Measurements from ENCODE around the gene FGF5.
"Not testable (repeated sequence)": the region's sequence is repeated elsewhere in the genome, so short reads cannot be mapped to it uniquely, and the experiment has no call there.

FGF5 gene, protein sequence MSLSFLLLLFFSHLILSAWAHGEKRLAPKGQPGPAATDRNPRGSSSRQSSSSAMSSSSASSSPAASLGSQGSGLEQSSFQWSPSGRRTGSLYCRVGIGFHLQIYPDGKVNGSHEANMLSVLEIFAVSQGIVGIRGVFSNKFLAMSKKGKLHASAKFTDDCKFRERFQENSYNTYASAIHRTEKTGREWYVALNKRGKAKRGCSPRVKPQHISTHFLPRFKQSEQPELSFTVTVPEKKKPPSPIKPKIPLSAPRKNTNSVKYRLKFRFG

DNA sequence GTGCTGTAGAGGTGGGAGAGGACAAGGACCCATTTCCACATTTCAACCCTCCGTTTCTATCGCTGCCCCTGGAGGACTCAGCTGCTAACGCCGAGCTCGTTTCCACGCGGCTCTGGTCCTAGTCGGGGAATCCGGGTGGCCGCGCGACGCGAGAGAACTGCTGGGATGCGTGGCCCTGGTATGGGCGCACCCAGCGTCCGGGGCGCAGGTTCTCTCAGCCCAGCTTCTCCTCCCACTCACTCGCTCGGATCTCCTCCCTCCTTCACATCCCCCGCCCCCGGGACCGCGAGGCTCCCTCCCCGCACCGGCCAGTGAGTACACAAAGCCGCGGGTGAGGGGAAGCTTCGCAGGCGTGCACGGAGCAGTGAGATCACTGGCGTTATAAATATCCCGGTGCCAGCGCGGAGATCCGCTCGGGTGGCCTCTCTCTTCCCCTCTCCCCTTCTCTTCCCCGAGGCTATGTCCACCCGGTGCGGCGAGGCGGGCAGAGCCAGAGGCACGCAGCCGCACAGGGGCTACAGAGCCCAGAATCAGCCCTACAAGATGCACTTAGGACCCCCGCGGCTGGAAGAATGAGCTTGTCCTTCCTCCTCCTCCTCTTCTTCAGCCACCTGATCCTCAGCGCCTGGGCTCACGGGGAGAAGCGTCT is at the start of gene FGF5:
Gene FGF5, plus strand, starts transcription at position 412 of the 649 bp plus-strand sequence. Its CDS starts 161 bp downstream, at position 573.
- FAIRE-seq = no peak

DNA sequence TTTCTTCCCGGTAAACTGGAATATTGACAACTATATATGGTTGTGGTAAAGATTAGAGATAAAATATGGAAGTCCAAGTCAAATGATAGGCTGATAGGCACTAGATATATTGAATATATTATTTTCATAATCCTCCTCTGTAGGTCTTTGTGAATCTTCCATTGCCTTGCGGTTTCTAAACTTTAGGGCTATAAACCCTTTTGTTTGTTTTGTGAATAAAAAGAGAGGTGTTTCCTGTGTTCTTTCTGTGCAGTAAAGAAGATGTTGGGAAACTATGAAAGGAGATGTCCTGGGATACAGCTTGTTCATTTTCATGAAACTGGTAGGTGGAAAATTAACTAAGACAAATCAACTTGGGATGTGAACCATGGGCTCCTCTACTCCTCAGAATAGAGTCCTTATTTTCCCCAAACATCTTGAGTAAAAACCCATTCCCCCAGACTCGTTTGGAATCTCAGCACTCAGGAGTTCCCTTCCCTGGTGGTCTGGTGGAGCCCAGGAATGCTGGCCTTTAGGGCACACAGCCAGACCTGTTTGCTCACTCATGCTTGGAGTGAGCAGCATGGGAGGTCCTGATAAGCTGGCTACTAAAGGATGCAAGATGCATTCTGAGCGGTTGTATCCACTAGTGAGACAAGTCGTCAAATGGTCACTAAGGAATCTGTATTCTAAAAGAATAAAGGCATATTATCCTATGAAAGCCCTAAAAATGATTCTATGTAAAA is 47.0 kb upstream of the FGF5 start:
- FAIRE-seq = no peak

DNA sequence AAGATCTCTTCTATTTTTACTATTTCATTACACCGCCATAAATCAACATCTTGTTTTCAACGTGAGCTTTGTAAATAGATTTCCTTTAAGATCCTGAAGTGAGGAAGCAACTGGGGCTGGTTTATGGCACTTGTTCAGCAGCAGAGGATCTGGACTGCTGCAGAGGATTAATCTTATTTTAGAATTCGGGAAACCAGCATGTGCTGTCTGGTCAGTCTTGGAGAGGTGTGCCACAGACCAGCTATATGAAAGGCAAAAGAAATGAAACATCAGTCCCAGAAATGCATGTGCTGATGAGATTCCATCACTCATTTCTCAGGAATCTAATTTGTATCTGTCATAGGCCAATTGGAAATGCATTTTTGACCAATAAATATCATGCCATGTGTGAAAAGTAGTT is 45.8 kb upstream of the FGF5 start:
- FAIRE-seq = no peak

DNA sequence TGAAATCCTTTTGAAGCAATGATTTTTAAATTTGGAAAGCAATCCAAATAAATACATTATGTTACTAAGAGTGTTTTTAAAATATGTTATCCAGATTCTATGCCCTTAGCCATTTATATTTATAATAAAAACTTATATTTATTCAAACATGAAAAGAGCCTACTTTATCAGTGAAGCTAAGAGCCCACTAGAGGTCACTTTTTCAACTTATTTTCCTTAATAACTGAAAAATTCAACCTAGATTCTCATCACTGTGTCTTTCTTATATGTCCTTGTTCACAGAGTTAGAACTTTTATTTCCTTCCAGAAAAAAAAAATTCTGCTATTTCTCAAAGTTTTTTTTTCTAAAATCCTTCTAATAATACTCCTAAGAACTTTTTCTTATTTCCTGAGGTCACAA is 45.3 kb upstream of the FGF5 start:
- no peak for FAIRE-seq

DNA sequence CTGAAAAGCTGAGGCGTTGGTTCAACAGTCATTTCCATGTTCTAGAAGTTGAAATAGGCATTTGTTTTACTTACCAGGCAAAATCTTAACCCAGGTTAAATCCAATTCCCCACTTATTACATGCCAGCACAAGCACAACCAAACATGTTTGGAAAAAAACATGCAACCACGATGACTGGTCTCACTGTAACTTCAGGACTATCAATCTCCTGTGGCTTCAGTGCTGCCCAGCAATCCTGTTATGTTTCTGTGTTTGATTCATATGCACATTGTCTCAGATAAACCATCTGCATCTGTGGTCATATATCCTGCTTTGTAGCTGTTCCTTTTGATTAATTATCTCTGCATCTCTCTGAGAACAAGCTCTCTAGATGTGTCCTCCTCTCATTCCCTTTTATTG is 40.9 kb upstream of the FGF5 start:
- FAIRE-seq = no peak

DNA sequence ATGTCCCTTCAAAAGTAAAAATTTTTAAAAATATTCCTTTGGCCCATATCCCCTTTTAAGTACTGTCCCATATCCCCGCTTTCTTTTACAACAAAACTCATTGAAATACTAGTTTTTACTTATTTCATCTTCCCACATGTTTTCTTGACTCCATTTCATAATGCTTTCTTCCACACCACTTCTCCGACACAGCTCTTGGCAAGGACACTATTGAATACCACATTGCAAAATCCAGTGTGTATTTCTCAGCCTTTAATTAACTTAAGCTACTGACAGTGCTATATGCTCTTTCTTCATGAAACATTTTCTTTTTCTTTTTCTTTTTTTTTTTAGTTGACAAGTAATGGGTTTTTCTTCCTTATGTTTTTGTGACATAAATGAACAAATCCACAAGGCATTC is 40.4 kb upstream of the FGF5 start:
- FAIRE-seq = no peak

DNA sequence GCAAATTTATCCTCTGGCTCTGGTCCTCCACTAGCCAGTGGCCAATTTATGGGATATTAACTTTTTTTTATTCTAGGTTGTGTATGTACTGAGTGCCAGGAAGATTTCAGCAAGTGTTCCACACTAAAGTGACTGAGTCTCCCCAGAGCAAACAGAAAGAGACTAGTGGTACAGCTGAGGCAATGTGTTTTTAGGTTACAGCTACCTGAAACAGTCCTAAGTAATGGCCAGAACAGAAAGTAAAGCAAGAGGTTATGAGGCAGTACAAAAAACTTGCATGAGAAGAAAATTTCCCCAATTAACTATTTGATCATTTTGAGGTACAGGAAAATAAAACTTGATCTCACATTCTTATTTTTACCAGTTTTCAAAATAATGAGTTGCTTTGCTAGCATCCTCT is 38.0 kb upstream of the FGF5 start:
- no peak for FAIRE-seq

DNA sequence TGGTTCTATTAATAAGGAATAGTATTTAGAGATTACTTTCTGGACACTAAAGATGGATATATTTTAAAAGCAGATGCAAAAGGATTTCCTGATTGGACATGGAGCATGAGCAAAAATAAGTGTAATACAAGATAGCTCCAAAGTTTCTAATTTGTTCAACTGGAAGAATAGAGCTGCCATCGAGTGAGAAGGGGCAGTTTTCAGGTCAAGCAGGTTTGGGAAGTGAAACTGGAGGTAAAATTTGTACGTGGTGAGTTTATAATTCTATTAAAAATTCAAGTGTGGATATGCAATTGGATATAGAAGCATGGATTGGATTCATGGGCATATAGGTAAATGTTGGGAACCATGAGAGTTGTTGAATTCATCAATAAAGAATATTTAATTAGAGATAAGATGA is 37.3 kb upstream of the FGF5 start:
- no peak for FAIRE-seq

DNA sequence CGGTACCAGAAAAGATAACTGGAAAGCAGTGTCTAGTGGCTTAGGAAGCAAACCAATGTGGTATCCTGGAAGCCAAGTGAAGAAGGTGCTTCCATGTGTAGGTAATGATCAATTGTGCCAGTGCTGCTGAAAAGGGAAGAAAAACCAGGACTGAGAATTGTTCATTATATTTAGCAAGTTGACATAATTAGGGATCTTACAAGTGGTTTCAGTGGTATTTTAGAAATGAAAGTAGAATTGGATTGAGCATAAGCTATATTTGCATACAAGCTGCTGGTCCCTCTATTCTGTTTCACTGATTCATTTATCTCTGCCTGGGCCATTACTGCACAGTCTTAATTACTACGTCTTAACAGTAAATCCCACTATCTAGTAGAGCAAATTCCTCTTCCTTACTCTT is 36.9 kb upstream of the FGF5 start:
- FAIRE-seq = no peak

DNA sequence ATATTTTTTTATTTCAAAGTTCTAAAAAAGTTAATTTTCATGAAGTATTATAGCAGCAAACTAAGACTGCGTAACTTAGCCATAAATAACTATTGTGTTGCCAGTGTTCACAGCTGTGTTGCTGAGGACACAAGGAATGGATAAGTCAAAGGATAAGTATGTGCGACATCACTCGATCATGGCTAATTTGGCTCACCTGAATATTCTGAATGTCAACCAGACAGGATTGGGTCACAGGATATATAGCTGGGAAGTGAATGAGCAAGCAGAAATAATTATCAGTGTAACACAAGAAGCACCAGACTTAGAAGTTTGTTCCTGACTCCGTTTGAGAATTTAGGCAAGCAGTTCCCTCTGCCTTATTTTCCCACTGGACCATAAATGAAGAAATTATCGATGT is 35.3 kb upstream of the FGF5 start:
- FAIRE-seq = no peak

DNA sequence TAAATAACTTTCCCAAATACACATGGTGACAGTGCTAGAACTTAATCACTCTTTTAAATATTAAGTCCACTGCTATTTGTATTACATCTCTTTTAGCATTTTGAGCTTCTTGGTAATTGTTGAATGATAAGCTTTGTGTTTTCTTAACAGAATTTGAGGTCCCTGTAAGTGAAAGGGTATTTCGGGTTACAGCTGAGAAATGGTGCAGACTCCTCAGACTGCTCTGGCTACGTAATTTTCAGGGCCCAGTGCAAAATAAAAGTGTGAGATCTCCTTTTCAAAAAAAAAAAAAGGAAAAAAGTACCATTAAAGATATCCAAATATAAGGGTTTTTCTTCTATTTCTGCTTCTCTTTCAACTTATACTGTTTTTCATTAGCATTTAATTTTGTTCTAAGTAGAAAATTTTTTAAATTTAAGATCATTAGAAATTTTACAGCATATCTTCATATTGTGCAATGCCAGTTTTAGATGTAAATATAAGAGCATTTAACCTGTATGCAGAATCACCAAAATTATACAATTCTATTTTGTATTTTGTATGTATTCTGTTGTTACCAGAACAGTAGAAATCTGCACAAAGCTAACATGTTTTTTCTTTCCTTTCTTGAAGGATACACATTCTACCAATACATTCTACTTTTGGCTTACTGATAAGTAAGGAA is 33.6 kb upstream of the FGF5 start:
- no peak for FAIRE-seq

DNA sequence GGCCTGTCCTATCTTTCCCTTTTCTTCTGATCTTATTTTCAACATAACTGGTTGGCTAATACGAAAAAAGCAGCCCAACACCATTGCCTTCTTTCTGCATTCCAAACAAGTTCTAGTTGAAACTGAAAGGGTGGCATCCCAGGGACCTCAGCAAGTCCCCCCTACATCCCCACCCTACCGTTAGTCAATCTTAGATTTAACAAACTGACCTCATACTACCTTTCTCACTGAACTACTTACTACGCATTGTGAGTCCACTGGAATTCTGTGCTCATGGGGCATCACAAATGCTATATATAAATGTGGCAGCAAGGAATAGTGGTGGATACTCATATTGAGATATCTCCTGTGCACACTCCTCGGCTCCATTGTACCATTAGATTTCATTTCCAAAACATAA is 33.1 kb upstream of the FGF5 start:
- no peak for FAIRE-seq

DNA sequence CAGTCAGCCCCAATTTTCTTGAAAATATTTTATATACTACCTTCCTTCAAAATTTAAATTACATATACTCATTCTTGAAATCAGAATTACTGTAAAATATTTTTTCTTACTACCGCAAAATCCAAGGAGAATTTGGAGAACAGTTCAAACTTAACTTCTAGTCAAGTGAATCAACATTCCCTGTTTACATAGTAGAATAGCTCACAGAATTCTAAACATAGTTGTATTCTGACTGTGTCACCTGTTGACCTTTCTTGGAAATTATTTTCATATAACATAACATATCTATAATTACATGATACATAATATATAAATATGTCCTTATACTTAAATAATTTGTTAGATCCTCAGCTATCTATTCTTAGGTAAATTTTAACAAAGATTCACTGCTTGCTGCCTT is 31.0 kb upstream of the FGF5 start:
- no peak for FAIRE-seq

DNA sequence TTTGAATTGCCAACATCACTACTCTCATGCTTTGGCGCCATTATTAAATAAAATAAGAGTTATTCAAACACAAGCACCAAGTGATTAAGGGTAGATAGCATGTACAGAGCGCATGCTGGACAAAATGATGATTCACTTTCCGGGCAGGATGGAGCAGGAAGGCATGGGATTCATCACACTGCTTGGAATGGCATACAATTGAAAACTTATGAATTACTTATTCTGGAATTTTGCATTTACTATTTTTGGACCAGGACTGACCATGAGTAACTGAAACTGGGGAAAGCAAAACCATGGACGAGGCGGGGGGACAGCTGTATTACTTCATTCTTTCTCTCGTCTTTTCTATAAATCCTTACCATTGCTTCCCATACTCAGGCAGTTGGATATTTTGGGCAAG is 28.5 kb upstream of the FGF5 start:
- no peak for FAIRE-seq

DNA sequence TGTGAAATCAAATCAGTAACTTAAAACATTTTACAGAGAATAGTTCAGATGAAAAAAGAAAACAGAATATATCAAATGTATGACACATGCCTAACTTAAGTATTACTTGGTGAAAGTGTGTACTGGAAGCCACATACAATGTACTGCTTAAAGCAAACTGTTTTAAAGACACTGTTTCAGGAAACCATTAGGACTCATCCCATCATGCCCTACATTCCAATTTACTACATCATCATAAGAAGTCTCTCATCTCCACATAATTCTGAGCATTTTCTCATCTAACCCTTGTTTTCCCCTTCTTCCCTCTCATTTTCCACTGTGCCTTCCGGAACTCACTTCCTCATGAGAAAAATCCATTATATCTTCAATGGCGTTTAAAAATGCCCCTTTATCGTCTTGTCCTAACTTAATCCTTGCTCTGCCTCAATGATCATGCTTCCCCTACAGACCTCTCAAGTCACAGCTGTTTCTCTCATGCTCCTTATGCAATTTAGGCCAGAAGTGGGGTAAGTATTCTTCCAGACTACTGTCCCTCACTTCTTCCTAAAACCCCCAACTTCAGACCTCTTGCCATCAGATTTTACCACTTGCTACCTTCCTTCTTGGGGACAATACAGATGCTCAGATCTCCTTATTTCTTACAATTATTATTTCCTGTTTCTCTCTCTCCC is 26.8 kb upstream of the FGF5 start:
- FAIRE-seq = no peak

DNA sequence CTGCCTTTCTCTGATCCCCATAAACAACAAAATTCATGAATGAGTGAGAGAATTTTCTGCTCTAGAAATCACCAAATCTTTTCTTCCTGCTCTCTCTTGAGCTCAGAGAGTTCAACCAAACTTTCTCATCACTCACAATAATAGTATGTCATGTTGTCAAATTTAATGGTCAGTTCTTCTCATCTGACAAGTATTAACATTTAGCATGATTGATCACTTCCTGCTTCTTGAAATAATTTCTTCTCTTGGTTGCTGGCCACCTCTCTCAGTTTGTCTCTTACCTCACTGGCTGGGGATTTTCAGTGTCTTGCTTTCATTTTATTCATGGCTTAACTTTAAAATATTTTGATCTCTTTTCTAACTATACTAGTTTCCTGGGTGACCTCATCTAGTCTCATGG is 25.5 kb upstream of the FGF5 start:
- no peak for FAIRE-seq

DNA sequence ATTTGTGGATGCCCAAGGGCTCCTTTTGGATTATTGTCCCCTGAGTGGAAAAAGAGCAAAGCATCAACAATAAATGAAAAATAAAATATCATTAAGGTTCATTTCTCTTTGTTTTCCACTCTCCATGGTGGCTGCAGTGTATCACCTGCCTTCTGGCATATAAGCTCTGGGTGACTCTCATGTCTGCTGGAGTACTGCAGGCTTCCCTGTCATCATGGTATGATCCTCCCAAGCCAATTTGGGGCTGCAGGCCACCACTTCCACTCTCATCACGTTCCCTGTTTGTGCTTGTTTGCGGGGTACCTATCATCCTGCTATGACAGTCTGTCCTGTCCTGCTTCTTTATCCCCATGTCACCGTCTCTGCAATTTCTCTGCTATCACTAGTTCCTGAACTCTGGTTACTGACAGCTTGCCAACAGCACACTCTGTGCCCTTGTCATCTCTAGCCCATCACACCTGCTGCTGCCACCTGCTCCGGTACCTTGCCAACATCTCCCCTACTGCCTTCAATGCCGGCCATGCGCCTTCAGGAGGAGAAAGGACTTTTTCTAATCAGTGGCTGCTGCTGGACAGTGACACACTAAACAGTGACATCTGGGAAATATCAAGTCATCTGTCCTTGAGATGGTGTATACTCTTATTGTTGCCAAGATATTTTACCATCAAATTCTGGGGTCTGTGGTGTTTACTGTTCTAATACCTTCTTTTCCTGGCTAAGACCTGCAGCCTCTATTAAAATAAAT is 23.0 kb upstream of the FGF5 start:
- no peak for FAIRE-seq

DNA sequence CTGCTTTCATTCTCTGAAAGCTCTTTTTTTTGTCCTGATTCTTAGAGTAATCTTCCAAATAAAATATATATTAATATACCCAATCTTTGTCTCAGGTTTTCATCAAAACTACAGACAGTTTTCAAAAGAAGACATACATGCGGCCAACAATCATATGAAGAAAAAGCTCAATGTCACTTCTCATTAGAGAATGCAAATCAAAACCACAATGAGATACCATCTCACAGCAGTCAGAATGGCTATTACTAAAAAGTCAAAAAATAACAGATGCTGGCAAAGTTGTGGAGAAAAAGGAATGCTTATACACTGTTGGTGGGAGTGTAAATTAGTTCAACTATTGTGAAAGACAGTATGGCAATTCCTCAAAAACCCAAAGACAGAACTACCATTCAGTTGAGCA is 19.0 kb upstream of the FGF5 start:
- not testable (repeated sequence) for FAIRE-seq

DNA sequence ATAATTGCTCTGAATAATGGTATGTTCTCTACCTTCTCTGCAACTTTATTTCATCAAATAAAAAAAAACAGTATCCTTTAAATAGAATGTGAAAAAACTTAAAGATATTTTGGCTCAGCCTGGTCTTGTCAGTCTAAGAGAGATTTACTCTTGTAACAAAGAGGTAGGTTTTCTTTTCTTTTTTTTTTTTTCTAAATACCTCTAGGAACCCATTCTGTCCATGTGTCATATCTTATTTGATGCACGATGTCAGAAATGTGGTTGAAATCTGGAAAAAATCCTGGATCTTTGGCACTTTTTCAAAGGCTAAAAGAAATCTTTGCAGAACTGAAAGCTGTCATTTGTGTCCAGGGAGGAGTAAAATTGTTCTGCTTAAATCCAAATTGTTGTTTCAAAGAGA is 17.3 kb upstream of the FGF5 start:
- FAIRE-seq = no peak

DNA sequence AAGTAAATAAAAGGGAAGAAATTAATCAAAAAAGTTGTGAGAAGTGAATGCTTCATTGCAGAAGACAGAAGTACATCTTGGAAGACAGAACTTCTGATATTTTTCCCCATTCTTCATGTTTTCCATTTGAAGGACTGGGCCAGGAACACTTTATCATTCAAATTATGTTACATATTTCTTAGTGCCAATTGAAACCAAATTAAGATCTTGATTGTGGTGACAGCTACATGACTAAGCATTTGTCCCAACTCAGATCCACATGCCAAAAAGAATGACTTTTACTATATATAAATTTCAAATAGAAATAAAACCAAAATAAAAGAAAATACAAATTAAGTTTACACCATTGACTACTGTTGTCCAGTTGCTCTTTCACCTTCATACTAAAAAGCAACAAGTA is 14.0 kb upstream of the FGF5 start:
- FAIRE-seq = no peak

DNA sequence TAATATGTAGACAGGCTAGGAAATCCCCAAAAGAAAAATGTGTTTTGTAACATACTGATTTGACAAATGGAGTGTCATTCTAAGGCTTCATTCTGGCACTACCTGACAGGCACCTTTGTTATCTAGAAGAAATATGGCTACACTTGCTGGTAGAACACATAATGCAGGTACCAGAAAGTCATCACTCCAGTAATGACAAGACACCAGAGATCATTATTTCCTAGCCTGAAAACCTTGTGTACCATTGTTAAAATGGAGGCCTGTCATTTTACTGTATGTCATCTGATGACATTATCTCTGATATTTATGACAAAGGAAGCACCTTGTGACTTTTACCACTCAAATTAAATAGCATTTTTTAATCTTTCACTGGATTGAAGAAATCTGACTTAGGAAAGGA is 13.5 kb upstream of the FGF5 start:
- no peak for FAIRE-seq

DNA sequence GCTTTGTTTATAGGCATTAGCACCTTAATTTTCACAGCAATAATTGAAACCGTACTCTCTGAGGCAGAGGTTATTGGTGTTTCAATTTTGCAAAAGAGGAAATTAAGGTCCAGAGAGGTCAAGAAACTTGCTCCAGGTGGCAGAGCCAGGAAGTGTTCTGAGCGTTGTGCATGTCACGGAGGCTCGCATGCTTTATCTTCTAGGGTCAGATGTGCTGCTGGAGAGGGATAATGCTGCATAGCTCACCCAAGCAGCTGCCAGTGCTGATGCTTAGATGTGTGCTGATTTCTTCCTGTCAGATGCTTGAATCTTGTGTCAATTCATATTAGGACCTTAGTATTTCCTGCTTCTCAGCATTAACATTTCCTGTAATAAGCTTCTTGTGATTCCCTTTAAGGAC is 13.0 kb upstream of the FGF5 start:
- FAIRE-seq = no peak

All from colon (tissue), 2 donors.